GM12872 (cell line): Measurements from ENCODE around the gene TRIM14.

Experiments used
- TF ChIP-seq, protein P1 (sequence below): IDR thresholded peaks from 3 replicates; pipeline ENCODE4 v1.5.1; 2011; ENCODE audit warnings: low read depth, mild to moderate bottlenecking, low read length, moderate library complexity; ENCODE audit not compliant: insufficient read depth

TRIM14 gene

DNA sequence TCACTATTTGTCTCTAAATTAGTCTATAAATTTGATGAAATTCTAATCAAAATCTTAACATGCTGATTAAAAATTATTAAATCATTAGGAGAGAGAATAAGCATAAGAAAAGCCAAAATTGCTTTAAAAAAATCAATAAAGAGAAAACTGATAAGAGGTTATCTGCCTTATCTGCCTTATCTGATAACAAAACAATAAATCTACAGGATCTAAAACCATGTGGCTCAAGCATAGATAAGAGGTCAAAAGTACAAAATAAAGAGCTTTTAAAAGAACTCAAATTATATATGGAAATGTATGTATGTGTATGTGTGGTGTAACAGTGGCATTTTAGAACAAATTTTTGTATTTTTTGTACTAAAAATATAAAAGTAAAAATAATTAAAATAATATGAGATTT lies 18.6 kb downstream of the TRIM14 start:
- TF ChIP-seq, protein P1, sequence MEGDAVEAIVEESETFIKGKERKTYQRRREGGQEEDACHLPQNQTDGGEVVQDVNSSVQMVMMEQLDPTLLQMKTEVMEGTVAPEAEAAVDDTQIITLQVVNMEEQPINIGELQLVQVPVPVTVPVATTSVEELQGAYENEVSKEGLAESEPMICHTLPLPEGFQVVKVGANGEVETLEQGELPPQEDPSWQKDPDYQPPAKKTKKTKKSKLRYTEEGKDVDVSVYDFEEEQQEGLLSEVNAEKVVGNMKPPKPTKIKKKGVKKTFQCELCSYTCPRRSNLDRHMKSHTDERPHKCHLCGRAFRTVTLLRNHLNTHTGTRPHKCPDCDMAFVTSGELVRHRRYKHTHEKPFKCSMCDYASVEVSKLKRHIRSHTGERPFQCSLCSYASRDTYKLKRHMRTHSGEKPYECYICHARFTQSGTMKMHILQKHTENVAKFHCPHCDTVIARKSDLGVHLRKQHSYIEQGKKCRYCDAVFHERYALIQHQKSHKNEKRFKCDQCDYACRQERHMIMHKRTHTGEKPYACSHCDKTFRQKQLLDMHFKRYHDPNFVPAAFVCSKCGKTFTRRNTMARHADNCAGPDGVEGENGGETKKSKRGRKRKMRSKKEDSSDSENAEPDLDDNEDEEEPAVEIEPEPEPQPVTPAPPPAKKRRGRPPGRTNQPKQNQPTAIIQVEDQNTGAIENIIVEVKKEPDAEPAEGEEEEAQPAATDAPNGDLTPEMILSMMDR, result no peak

DNA sequence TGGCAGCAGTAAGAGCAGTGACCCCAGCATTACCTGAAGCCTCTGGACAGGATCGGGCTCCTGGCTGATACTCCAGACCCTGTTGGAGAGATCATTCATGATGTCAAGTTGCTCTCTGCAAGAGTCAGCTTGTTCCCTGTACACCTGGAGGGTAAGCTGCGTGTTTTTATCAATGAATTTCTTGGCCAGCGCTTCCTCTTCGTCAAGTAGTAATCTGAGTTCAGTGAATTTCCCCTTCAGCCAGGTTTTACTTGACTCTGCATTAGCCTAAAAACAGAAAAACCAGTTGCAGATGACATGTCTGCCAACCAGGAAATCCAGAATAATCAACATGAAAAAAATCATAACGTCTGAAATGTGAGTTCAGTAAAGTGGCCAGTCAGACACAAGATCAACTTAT lies 19.1 kb downstream of the TRIM14 start:
- TF ChIP-seq, protein P1, result no peak

DNA sequence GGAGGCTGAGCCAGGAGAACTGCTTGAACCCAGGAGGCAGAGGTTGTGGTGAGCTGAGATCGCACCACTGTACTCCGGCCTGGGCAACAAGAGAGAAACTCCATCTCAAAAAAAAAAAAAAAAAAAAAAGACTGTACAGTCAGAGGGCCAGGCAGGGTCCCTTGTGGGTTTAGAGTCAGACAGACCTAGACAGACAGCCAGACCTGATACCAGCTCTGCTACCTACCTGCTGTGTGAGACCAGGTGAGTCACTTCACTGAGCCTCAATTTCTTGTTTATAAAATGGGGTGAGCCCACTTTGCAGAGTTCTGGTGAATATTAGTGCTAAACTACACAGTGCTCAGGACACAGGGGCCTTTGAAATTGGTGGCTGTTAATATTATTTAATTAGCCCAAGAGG lies 19.7 kb downstream of the TRIM14 start:
- TF ChIP-seq, protein P1, result no peak

DNA sequence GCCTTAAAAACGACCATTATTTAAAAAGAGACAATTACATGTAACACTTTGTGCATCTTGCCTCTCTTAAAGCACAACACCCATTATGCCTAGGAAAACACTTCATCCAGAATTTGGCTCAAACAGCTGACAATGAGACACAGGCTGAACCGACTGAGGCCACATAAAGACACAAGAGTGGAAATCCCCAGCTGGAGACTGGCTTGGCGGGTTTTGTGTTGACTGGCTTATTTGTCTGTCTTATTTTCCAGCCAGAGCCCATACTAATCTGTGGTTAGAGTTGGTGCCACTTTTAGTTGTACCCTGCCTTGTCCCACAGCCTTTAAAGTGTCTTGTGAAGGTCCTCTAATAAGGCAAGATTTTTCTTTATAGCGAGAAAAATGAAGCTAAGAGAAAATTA lies 21.2 kb downstream of the TRIM14 start:
- TF ChIP-seq, protein P1, result no peak

DNA sequence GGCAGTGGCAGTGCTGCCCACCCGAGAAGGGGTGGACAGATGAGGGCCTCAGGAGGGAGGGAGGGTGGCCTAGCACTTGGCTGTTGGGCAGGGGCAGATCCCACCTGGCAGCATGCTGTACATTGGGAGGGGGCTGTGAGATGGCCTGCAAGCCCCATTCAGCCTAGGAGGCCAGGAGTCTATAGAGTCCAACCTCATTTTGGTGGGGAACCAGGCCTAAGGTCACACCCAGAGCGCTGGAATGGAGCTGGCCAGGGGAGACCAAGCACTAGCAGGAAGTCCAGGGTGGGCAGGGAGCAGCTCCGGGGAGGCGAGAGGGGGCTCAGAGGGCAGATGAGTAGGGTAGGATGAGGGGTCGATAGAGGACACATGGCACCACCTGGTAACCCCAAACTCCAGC lies 22.9 kb downstream of the TRIM14 start:
- TF ChIP-seq, protein P1, result no peak

DNA sequence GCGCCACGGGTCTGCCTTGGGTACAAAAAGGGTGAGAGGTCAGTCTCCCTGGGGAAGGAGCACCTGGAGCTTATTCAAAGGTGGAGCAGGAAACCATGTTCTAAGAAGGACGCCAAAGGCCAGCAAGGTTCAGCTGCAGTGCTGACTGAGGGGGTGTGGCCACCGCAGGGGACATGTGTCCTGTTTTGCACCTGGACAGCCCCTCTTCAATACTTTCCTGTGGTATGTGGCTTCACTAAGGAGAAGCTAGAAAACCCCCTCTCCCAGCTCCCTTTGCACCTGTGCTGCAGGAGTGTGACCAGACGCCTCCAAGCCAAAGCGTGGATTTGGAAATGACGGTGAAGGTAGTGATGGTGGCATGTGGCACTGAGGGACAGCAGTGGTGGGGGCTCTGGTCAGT lies 23.6 kb downstream of the TRIM14 start:
- TF ChIP-seq, protein P1, result no peak

DNA sequence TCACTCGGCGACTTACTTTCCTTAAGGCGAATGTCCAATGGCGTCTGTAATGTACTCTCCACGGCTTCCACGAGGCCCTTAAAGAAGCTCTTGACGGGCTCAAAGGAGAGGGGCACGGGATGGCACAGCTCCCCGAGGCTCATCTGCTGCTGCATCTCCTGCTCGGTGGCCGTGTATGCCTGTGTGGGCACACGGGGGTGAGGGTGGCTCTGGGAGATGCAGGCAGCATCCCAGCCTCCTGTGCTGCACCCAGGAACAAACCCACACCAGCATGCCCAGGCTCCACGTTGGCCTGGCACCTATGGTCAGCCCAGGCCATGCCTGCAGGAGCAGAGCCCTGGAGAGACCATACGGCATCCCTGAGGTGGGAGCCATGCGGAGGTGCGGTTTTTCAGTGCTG lies 24.2 kb downstream of the TRIM14 start:
- TF ChIP-seq, protein P1, result no peak

DNA sequence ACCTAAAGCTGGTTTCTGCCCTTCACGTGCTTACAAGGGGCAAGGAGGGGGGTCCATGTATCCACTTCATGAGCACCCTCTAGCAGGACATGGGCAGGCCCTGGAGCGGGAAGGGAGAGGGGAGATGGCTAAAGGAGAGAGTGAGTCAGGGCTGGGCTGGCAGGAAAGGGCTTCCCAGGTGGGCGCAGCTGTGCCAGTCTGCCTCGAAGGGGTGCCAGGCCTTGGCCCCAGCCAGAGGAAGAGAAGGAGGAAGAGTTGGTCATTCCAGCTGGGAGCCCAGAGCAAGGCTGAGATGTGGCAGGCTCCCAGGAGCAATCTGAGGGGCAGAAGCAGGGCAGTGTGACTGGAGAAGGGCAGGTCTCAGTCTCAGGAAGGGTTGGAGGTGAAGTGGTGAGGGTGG lies 24.7 kb downstream of the TRIM14 start:
- TF ChIP-seq, protein P1, result no peak
